22Rv1 (cell line): ENCODE measurements around the gene NEURL4.

Experiments used
- CTCF ChIP-seq: fragments of 450-650 bp; IDR thresholded peaks from 2 replicates; pipeline ENCODE4 v1.5.1; 2017; ENCODE audit warnings: mild to moderate bottlenecking
- ZFX ChIP-seq: fragments of 450-650 bp; IDR thresholded peaks from 2 replicates; pipeline ENCODE4 v1.6.1; 2017; ENCODE audit warnings: antibody characterized with exemption, borderline replicate concordance

DNA sequence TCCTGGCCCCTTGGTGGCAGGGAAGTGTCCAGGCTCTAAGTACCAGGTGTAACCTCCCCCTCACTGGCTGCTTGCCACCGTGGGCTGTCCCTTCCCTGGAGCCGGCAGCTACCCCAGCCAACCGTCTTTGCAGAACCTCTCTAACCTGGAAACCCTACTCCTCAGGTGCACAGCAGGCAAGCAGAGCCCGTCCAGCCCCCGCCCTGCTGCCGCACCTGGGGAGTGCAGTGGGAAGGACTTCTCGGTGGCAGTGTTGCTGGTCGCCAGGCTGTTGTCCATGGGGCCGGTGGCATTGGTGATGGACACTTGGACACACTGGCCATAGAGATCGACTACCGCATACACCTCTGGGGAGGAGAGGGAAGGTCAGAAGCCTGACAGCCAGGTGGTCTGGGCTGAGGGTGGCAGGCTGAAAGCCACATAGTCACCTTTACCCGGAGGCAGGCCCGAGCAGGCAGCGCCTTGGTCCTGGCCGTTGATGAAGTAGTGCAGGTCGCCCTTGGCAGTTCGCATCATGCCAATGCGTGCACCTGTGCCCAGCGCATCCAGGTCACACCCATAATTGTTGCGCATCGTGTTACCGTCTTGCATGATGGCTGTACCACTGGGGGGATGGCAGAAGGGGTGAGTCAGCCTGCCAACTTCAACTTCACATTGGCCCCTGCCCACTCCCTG, 6.5 kb downstream of the NEURL4 start:
- TF ChIP-seq CTCF (no peak), ZFX (no peak)
